ENCODE data around the gene ARHGEF4.

Gene ARHGEF4

DNA sequence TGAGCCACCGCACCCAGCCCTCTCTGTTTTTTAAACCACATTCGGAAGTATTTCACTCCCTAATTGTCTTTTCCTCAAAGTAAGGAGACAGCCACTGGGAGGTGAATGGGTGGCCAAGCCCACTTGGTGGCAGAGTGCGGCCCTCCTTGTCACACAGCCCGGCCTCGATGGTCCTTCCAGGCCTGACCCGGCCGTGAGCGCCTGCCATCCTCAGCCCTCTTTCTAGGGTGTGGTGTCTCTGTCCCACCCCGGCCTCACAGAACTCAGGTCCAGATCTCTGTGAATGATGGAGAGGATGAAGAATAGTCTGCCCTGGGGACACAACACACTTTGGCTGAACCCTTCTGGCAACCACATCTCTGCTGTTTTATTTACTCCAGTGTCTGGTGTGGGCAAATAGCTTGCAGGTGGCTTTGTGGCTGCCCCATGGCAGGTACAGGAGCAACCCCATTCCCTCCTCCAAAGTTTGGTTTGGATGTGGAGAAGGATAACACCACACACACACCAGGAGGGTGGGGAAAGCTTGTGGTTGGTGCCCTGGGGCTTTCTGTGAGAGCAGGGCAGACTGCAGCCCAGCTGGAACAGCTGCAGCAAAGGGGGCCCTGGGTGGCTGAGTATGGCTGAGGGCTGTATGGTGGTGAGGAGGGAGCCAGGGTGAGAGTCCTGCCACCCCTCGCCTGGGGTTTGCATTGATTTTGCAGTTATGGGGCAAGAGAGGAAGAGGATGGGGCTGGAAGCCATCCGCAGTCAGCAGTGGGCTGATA is 167.9 kb downstream of the ARHGEF4 start:
- TF ChIP-seq, protein P1, sequence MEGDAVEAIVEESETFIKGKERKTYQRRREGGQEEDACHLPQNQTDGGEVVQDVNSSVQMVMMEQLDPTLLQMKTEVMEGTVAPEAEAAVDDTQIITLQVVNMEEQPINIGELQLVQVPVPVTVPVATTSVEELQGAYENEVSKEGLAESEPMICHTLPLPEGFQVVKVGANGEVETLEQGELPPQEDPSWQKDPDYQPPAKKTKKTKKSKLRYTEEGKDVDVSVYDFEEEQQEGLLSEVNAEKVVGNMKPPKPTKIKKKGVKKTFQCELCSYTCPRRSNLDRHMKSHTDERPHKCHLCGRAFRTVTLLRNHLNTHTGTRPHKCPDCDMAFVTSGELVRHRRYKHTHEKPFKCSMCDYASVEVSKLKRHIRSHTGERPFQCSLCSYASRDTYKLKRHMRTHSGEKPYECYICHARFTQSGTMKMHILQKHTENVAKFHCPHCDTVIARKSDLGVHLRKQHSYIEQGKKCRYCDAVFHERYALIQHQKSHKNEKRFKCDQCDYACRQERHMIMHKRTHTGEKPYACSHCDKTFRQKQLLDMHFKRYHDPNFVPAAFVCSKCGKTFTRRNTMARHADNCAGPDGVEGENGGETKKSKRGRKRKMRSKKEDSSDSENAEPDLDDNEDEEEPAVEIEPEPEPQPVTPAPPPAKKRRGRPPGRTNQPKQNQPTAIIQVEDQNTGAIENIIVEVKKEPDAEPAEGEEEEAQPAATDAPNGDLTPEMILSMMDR (IDR thresholded peaks at IDR 0.05; ENCODE audit: extremely low read depth, missing control alignments): no peak
- DNase-seq (ENCODE audit: low spot score): peak; percentile 8

DNA sequence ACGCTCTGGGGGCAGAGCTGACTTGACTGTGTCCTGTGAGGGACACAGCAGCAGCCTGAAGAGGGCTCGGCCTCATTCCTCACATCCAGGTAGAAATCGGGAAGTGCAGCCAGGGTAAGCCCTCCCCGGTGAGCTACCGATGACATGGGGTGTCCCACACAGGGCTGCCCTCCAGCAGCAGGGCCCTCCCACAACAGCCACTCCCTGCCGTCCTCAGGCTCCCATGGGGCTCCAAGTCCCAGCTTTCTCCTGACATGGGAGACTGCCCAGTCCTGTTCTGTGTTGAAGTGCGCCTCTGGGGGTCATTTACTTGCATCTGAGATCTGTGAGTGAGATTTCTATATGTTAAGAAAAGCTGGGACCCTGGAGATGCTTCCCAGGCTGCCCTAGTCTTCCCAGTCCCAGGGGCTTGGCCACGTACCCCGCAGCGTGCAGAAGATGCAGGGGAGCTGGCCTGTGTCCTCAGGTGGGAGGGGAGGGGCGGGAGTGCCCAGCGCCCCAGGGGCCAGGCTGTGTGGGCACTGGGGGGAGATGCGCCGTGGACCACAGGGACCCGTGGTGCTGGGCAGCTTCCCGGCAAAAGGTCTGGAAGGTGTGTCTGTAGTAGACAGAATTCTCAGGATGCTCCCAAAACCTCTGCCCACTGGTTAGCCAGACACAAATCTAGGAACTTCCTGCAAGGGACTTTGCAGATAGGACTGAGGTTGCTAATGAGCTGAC is 168.7 kb downstream of the ARHGEF4 start:
- no peak for DNase-seq (ENCODE audit: low spot score)
- TF ChIP-seq, protein P1 (IDR thresholded peaks at IDR 0.05; ENCODE audit: extremely low read depth, missing control alignments): no peak

DNA sequence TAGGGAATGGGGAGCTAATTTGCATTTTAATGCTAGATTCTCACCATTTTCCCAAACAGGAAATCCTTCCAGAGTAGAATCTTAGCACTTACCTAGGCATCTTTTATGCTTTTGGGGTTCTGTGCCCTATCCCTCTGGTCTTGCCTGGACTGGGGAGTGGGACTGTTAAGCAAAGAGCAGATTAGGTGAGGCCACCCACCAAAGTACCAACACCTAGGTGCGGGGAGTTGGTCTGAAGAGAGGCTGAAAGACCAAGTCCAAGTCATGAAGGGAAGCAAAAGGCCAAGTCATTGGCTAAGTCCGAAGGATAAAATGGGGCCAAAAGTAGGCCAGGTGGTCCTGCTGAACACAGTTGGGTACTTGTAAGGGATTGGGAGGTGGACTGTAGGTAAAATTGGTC is 169.8 kb downstream of the ARHGEF4 start:
- DNase-seq (ENCODE audit: low spot score): no peak
- TF ChIP-seq, protein P1 (IDR thresholded peaks at IDR 0.05; ENCODE audit: extremely low read depth, missing control alignments): no peak

DNA sequence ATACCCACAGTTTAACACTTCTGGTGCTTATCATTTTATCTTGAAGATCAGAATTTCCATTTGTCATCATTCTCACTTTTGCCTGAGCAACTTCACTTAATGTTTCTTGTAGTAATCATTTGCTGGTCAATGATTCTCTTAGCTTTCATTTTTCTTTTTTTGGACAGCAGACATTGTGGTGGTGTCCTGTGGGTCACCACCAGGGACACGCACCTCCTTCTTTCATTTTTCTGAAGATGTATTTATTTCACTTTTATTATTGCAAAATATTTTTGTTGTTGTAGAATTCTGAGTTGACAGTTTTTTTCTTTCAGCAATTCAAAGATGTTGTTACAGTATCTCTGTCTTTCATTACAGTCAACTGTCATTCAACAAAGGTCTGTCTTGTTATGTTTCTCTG is 172.3 kb downstream of the ARHGEF4 start:
- no peak for DNase-seq (ENCODE audit: low spot score)
- TF ChIP-seq, protein P1 (IDR thresholded peaks at IDR 0.05; ENCODE audit: extremely low read depth, missing control alignments): no peak

DNA sequence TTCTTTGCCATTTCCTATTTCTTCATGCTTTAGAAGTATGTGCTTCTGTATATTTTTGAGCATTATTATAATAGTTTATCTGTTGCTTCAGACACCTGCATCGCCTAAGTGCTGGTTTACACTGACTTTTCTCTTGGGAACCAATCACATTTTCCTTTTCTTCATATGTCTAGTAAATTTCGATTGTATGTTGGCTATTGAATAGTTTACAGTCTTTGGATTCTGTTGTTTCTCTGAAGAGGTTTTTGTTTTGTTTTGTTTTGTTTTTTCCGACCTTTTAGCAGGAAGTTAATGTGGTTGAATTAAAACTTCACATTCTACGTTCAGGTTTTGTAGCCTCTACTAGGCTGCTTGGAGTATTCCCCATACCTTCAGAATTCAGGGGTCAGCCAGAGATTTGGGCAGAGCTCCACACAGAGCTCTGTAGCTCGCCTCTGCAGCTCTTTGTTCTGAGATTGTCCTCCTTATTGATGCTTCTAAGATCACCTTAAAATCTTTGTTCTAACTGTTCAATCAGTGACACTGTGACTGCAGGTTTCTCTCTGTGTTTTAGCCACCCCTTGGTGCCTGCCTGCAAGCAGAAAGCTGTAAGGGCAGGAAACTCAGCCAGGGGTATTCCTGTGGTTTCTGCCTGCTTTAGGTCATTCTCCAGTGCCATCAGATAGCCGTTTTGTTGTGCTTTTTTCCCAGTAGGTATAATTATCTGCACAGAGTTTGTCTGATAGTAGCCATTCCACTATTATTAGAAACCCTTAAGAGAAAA is 173.2 kb downstream of the ARHGEF4 start:
- no peak for DNase-seq (ENCODE audit: low spot score)
- TF ChIP-seq, protein P1 (IDR thresholded peaks at IDR 0.05; ENCODE audit: extremely low read depth, missing control alignments): no peak

DNA sequence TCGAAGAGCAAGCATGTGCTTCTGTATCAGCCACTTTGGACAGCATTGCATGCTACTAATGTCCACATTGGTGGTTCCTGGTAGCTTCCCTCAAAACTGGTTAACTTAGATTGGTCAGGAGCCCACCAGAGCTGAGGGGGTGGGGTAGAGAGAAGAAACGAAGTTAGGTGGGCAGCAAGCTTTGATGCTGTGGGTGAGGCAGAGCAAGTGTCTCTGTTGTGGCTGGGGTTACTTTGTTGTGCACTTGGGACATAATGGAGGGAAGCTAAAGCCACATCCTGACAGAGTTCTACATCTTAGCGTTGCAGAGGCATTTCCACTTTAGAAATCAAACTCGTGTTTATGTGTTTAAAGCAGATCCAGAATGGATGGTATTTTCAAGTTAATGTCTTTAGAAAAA is 173.9 kb downstream of the ARHGEF4 start:
- TF ChIP-seq, protein P1 (IDR thresholded peaks at IDR 0.05; ENCODE audit: extremely low read depth, missing control alignments): no peak

DNA sequence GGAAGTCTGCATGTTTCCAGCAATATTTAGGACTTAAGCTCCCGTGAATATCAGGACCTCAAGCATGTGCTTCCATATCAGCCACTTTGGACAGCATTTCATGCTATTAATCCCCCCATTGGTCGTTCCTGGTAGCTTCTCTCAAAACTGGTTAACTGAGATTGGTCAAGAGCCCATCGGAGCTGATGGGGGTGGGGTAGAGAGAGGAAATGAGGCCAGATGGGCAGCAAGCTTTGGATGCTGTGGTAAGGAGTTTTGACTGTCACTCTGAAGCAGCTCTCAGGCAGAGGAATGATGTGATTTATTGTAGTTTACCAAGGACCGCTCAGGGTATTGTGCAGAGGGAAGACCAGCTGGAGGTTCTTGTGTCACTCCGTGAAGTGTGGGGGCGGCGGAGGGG is 174.8 kb downstream of the ARHGEF4 start:
- no peak for DNase-seq (ENCODE audit: low spot score)
- TF ChIP-seq, protein P1 (IDR thresholded peaks at IDR 0.05; ENCODE audit: extremely low read depth, missing control alignments): no peak

More for the DNA sequence above, 173.9 kb downstream of the ARHGEF4 start:
- no peak for DNase-seq (ENCODE audit: low spot score)

Measured in GM20000 (cell line).